Prostate gland (tissue), 2 donors: Measurements from ENCODE around the gene COX20. TPM values are rescaled to one million over a fixed set of nuclear protein-coding genes. Genes with fewer than 3 reads are reported as not detected.
A peak's percentile ranks its signal among the peaks of the same experiment; 100 is the strongest.
"Not testable (repeated sequence)": the region's sequence is repeated elsewhere in the genome, so short reads cannot be mapped to it uniquely, and the experiment has no call there.

ENCODE experiments used
- DNase-seq: peaks from one replicate; pipeline ENCODE4 v3.0.0-alpha.2; 2019; ENCODE audit warnings: low spot score
- H3K27ac ChIP-seq, 2 donors: fragments of 200-600 bp; sonication (generic); 2 replicates each; pipeline ENCODE4 v1.5.1; 2017 to 2019
- H3K27me3 ChIP-seq: fragments of 200-600 bp; sonication (generic); replicated peaks from 2 replicates; pipeline ENCODE4 v1.5.1; 2019; ENCODE audit not compliant: insufficient read depth
- H3K36me3 ChIP-seq, 2 donors: fragments of 200-600 bp; sonication (generic); 1 replicate in 1 of 2; 2 replicates in 1 of 2; pipeline versions ENCODE4 v1.5.1 to v1.8.1; 2017 to 2019
- H3K4me1 ChIP-seq: fragments of 200-600 bp; sonication (generic); replicated peaks from 2 replicates; pipeline ENCODE4 v1.5.1; 2019
- H3K4me3 ChIP-seq, 2 donors: fragments of 200-600 bp; sonication (generic); 2 replicates each; pipeline ENCODE4 v1.5.1; 2017 to 2019
- H3K9me3 ChIP-seq: fragments of 200-600 bp; sonication (generic); 2 replicates; pipeline ENCODE4 v1.5.1; 2017
- POLR2A ChIP-seq: fragments of 450-650 bp; IDR thresholded peaks from one replicate; pipeline ENCODE4 v1.6.1; 2016; ENCODE audit warnings: antibody characterized with exemption, mild to moderate bottlenecking
- POLR2AphosphoS5 ChIP-seq: sonication (generic); formaldehyde crosslinking; IDR thresholded peaks from one replicate; pipeline ENCODE4 v1.6.1; 2017; ENCODE audit warnings: antibody characterized with exemption
- WGBS: methylation state at CpG from one replicate; pipeline ENCODE4 v1.1.5; 2018; 5-methylcytosine and 5-hydroxymethylcytosine counted together
- intact Hi-C: fragments of 100-400 bp; cut with DNase I; formaldehyde crosslinking; loops from one replicate; pipeline ENCODE4 v1.14.2; 2022
- total RNA-seq, 2 donors: library from RNA; depleted of rRNA; stranded (reverse); fragments of >200 nt; gene quantifications; one replicate each; pipeline ENCODE4 v1.1.0, GENCODE V29; 2016
- TF ChIP-seq, protein P1 (sequence below), 4 experiments: fragments of 200-600 bp in 2 of 4; fragments of 450-650 bp in 2 of 4; sonication (generic) in 2 of 4; IDR thresholded peaks; 1 replicate in 3 of 4; 2 replicates in 1 of 4; pipeline ENCODE4 v1.5.1; 2016 to 2019; ENCODE audit warnings: antibody characterized with exemption in 4 of 4, mild to moderate bottlenecking in 2 of 4, moderate library complexity in 2 of 4

The COX20 gene
- total RNA-seq, 2 donors from 2014 or later = 46.8 to 78.4 TPM

DNA sequence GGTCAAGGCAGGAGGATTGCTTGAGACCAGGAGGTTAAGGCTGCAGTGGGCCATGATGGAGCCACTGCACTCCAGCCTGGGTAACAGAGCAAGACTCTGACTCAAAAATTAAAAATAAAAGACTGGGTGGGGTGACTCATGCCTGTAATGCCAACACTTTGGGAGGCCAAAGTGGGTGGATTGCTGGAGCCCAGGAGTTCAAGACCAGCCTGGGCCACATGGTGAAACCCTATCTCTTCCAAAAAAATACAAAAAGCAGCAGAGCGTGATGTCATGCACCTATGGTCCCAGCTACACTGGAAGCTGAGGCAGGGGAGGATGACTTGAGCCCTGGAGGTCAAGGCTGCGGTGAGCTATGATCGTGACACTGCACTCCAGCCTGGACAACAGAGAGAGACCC lies 44.4 kb upstream of the COX20 start:
- intact Hi-C loops = no loop called here
- TF ChIP-seq POLR2AphosphoS5 (no peak), POLR2A (no peak)
- TF ChIP-seq, protein P1, sequence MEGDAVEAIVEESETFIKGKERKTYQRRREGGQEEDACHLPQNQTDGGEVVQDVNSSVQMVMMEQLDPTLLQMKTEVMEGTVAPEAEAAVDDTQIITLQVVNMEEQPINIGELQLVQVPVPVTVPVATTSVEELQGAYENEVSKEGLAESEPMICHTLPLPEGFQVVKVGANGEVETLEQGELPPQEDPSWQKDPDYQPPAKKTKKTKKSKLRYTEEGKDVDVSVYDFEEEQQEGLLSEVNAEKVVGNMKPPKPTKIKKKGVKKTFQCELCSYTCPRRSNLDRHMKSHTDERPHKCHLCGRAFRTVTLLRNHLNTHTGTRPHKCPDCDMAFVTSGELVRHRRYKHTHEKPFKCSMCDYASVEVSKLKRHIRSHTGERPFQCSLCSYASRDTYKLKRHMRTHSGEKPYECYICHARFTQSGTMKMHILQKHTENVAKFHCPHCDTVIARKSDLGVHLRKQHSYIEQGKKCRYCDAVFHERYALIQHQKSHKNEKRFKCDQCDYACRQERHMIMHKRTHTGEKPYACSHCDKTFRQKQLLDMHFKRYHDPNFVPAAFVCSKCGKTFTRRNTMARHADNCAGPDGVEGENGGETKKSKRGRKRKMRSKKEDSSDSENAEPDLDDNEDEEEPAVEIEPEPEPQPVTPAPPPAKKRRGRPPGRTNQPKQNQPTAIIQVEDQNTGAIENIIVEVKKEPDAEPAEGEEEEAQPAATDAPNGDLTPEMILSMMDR (IDR thresholded peaks at IDR 0.05) = no peak
- H3K4me3 ChIP-seq = no peak overlapping the region
- no peaks in the 10 kb centered on the region for H3K4me1 ChIP-seq
- no peaks in the 10 kb centered on the region for H3K9me3 ChIP-seq
- DNase-seq = no peak
- H3K36me3 ChIP-seq = no peaks in the 10 kb centered on the region
- no peak overlapping the region for H3K27ac ChIP-seq
- 97% methylated on average over 3 of the region's 3 CpGs for WGBS
- H3K27me3 ChIP-seq = no peaks in the 10 kb centered on the region

DNA sequence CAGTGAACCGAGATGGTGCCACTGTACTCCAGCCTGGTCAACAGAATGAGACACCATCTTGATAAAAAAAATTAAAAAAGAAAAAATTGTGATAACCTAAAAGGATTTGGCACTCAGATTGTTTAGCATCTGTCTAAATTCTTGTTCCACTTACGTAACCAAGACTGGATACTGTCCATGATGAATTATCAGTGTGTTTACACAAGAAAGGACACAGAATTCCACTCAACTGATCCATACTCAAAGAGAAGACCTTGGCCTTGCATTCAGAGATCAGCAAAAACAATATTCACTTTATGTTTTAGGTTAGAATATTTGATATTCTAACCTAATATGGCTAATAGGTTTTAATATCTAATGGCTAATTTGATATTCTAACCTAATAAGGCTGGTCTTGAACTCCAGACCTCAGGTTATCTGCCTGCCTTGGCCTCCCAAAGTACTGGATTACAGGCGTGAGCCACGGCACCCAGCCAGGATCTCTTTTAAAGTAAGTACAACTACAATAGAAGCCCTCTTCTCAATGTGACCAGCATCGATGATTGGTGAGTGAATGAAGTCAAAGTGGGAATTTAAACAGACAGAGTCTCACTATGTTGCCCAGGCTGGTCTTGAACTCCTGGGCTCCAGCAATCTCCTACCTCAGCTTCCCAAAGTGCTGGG lies 43.1 kb upstream of the COX20 start:
- H3K27ac ChIP-seq = no peak overlapping the region
- intact Hi-C loops = no loop called here

DNA sequence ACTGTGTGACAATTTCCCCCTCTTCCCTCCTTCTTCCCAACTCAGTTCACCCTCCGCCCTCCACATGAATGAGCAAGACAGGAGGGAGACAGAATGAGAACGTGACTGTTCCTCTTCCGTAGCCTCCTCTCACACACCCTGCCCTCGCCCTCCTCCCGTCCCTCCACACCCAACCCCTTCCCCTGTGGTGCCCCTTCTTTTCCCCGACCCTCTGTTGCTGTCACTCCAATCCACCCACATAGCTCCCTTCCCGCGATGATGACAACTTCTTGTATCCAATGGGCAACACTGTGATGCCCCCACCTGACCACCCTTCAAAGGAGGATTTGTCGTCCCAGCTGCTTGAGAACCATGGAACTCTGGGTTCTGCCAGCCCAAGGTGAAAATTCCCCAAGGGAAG lies 41.4 kb upstream of the COX20 start:
- Histone ChIP-seq H3K4me1 (no peaks in the 10 kb centered on the region), H3K27me3 (no peaks in the 10 kb centered on the region), H3K36me3 (no peaks in the 10 kb centered on the region), H3K27ac (no peak overlapping the region), H3K4me3 (no peak overlapping the region), H3K9me3 (no peaks in the 10 kb centered on the region)
- intact Hi-C loops = no loop called here
- no peak for DNase-seq
- WGBS = 95% methylated on average over 9 of the region's 9 CpGs
- TF ChIP-seq POLR2A (no peak), POLR2AphosphoS5 (no peak)
- TF ChIP-seq, protein P1 (IDR thresholded peaks at IDR 0.05) = no peak

More for the DNA sequence above, 43.1 kb upstream of the COX20 start:
- no peaks in the 10 kb centered on the region for H3K36me3 ChIP-seq
- H3K4me3 ChIP-seq = no peak overlapping the region
- 68% methylated on average over 5 of the region's 5 CpGs for WGBS
- H3K9me3 ChIP-seq = no peaks in the 10 kb centered on the region
- no peaks in the 10 kb centered on the region for H3K4me1 ChIP-seq
- no peak for DNase-seq
- H3K27me3 ChIP-seq = no peaks in the 10 kb centered on the region
- no peak for TF ChIP-seq POLR2AphosphoS5
- no peak for TF ChIP-seq POLR2A
- TF ChIP-seq, protein P1 (IDR thresholded peaks at IDR 0.05) = no peak

DNA sequence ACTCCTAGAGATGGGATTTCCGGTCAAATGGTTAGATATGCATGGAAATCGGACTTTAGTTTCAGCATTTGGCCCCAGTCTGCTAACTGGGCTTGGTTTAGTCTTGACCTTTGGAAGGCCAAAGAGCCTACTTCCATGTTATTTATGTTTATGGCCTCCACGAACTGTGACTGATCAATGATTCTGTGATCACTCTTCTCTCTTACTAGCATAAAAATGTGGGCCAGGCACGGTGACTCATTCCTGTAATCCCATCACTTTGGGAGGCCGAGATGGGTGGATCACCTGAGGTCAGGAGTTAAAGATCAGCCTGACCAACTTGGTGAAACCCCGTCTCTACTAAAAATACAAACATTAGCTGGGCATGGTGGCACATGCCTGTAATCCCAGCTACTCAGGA lies 40.9 kb upstream of the COX20 start:
- H3K36me3 ChIP-seq, H3K9me3 ChIP-seq, H3K27me3 ChIP-seq, intact Hi-C loops, DNase-seq, H3K27ac ChIP-seq, H3K4me3 ChIP-seq, H3K4me1 ChIP-seq: not testable (repeated sequence)
- WGBS = 87% methylated on average over 6 of the region's 6 CpGs

DNA sequence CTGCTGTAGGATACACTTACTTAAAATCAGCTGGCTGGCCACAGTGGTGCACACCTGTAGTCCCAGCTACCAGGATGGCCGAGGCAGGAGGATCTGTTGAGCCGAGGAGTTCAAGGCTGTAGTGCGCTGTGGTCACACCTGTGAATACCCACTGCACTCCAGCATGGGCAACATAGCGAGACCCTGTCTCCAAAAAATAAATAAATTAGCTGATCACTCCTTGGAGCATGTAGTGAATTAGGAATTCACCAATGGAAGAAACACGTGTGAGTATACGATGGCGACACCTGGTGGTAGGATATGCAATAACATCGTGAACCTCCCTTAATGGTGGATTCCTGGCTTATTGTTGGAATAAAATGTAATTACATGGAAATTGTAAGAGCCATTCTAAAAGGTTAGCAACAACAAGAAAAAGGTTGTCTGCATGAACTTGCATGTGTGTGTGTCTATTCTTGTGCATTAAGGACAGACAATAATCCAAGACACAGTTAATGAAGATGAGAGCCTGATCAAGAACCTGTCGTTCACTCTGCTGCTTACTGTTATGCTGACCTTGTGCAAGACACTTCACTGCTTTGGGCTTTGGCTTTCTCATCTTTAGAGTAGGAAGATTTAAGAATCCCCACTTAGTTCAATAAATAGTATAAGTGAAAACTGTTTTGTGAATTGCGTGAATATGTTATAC lies 38.6 kb upstream of the COX20 start:
- intact Hi-C loops = loop anchor here (1.0 to 5.0 kb wide), 2 partner anchors 145 to 194 kb away; partner anchors contain the start of gene DESI2
- WGBS = 44% methylated on average over 10 of the region's 10 CpGs
- no peak overlapping the region for H3K27ac ChIP-seq
- DNase-seq = peak; percentile 51
- H3K4me3 ChIP-seq = no peak overlapping the region
- TF ChIP-seq POLR2AphosphoS5 (peak; percentile 53), POLR2A (no peak)
- TF ChIP-seq, protein P1 (IDR thresholded peaks at IDR 0.05) = peak; percentile 65 to 96 (median 84)
- no peaks in the 10 kb centered on the region for H3K9me3 ChIP-seq
- H3K36me3 ChIP-seq = no peaks in the 10 kb centered on the region
- no peaks in the 10 kb centered on the region for H3K27me3 ChIP-seq
- no peaks in the 10 kb centered on the region for H3K4me1 ChIP-seq
